NCI-H1694 treated with DMSO at 0.1 percent for 48 hours (cell line): Measurements from ENCODE around the gene NOCT.
A peak's percentile ranks its signal among the peaks of the same experiment; 100 is the strongest.
"Not testable (repeated sequence)": the region's sequence is repeated elsewhere in the genome, so short reads cannot be mapped to it uniquely, and the experiment has no call there.

Experiments
- DNase-seq: peaks from one replicate; lab custom pipeline; 2025; lab: John Stamatoyannopoulos, UW

The NOCT gene, protein sequence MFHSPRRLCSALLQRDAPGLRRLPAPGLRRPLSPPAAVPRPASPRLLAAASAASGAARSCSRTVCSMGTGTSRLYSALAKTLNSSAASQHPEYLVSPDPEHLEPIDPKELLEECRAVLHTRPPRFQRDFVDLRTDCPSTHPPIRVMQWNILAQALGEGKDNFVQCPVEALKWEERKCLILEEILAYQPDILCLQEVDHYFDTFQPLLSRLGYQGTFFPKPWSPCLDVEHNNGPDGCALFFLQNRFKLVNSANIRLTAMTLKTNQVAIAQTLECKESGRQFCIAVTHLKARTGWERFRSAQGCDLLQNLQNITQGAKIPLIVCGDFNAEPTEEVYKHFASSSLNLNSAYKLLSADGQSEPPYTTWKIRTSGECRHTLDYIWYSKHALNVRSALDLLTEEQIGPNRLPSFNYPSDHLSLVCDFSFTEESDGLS

GRCh38 chr4:139015269-139015947, at the start of gene NOCT:
NOCT (plus strand) TSS chr4:139015781; CDS start chr4:139015982, 201 bp downstream.
- peak; percentile 79 for DNase-seq

DNA sequence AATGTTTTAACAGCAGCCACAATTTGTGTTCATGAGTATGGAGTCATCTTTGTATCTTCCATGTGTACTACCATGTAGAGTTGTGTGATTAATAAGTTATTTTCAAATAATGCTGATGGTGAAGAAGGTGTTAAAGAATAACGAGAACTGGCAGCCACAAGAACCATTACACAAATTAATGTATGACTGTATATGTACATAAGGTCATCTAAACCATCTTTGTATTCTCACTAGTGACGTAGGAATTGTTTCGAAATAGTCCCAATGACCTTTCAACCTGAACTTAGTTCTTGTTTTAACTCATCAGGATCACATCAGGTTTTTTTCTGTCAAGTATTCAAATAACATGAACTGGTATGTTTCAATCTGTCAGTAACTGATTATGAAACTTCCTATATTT, 48.3 kb upstream of the NOCT start:
- DNase-seq = no peak

- DNase-seq = peak; percentile 3
These were observed 42.4 kb upstream of the NOCT start for GRCh38 chr4:138972956-138973801.

DNA sequence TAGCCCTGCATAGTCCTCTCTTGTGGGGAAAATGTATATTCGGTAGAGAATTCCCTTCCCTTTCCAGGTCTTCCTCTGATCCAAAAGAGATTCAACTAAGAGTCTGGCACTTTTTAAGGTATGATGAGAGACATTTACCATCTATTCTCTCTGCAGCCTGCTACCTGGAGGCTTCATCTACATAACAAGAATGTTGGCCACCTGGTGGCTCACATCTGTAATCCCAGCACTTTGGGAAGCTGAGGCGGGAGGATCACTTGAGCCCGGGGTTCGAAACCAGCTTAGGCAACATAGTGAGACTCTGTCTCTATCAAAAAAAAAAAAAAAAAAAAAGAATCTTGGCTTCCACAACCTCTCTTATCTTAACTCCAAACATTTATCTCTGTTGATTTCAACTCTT, 40.4 kb upstream of the NOCT start:
- no peak for DNase-seq

- no peak for DNase-seq
These were observed 39.1 kb upstream of the NOCT start for GRCh38 chr4:138976526-138976925.

GRCh38 chr4:138977524-138977923, 38.1 kb upstream of the NOCT start:
- DNase-seq = no peak

GRCh38 chr4:138978028-138978585, 37.5 kb upstream of the NOCT start:
- DNase-seq = no peak

- DNase-seq = no peak
These were observed 37.0 kb upstream of the NOCT start for GRCh38 chr4:138978600-138978999.

DNA sequence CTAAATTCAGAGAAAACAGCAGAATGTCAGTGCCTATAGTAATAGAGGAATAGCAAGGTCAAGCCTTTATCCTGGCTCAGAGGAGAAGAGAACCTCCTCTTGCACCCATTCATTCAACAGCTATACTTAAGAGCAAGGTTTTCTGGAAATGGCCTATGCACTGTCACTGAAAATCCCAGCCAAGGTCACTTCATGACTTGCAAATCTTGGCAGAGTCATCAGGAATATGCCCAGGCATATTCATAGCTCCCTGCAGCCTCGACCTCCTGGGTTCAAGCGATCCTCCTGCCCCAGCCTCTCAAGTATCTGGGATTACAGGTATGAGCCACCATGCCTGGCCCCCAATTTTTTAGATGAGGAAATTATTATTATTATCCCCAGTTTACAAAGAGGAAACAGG, 35.8 kb upstream of the NOCT start:
- no peak for DNase-seq

- DNase-seq = no peak
These were observed 33.6 kb upstream of the NOCT start for GRCh38 chr4:138981930-138982390.

- no peak for DNase-seq
These were observed 32.8 kb upstream of the NOCT start for GRCh38 chr4:138982754-138983153.

DNA sequence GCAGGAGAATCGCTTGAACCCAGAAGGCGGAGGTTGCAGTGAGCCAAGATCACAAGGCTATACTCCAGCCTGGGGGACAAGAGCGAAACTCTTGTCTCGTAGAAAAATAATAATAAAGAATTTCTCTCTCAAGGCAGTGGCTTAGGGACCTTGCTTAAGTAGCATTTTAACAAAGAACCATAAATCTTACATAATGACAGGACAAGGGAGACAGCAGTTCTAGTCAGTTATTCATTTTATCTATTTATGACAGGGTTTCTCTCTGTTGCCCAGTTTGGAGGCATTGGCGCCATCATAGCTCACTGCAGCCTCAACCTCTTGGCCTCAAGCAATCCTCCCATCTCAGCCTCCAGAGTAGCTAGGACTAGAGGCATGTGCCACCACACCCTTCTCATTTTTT, 31.9 kb upstream of the NOCT start:
- no peak for DNase-seq

DNA sequence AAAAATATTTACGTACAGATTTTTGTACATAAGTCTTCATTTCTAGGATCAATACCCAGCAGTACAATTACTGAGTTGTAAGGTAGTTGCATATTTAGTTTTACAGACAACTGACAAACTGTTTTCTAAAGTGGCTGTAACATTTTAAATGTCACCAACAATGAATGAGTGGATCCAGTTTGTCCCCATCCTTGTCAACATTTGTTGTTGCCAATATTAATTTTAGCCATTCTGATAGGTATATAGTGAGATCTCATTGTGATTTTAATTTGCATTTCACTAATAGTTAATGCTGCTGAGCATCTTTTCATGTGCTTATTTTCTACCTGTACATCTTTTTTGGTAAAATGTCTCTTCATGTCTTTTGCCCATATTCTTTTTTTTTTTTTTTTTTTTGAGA, 30.9 kb upstream of the NOCT start:
- no peak for DNase-seq

DNA sequence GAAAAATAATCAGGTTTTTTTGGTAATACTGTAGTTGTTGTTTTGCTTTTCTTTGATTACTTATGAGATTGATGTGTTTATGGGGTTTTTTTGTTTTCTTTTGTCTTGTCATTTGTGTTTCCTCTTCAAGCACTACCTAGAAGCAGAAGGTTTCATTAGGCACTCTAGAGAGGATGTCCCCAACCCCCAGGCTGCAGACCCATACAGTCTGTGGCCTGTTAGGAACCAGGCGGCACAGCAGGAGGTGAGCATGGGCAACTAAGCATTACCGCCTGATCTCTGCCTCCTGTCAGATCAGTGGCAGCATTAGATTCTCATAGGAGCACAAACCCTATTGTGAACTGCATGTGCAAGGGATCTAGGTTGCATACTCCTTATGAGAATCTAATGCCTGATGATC, 22.9 kb upstream of the NOCT start:
- DNase-seq = no peak

- DNase-seq = no peak
These were observed 19.5 kb upstream of the NOCT start for GRCh38 chr4:138996090-138996489.

DNA sequence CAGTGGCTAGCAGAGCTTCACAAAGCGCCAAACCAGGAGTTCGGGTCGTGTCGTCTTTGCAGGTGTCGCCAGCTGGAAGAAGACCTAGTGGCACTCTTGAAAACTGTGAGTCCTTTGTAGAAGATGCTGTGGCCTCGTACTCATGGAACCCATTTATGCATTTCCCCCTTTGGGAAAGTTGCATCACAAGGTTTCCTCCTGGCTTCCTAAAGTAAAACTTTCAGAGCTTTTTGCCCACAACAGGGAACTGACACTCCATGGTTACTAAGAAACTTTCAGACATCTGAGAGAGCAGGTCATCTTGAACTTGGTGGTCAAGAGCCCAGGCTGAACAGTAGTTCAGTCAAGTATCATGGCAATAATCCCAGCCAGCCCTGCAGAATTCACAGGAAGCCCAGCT, 15.9 kb upstream of the NOCT start:
- DNase-seq = no peak

- not testable (repeated sequence) for DNase-seq
These were observed 15.4 kb upstream of the NOCT start for GRCh38 chr4:139000134-139000533.

DNA sequence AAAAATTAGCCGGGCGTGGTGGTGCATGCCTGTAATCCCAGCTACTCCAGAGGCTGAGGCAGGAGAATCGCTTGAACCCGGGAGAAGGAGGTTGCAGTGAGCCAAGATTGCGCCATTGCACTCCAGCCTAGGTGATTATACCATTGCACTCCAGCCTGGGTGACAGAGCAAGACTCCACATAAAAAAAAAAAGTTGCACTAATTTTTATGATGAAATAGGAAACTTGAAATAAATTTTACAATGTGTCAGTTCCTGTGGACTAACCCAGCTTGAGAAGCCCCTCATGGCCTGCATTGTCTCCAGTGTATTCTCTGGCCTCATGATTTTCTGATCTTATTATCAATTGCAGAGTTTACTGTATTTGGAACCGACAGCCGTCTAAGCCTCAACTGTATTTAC, 14.2 kb upstream of the NOCT start:
- DNase-seq = not testable (repeated sequence)

DNA sequence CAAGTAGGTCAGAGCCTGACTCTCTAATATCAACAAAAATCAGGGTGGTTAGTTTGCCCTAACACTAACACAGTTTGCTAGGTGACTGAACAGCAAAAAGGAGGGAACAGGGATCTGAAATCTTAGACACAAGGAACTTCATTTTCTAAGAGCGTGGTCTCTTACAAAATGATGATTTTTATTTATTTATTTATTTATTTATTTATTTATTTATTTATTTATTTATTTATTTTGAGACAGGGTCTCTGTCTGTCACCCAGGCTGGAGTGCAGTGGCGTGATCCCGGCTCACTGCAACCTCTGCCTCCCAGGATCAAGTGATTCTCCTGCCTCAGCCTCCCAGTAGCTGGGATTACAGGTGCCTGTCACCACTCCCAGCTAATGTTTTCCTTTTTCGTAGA, 11.9 kb upstream of the NOCT start:
- not testable (repeated sequence) for DNase-seq

DNA sequence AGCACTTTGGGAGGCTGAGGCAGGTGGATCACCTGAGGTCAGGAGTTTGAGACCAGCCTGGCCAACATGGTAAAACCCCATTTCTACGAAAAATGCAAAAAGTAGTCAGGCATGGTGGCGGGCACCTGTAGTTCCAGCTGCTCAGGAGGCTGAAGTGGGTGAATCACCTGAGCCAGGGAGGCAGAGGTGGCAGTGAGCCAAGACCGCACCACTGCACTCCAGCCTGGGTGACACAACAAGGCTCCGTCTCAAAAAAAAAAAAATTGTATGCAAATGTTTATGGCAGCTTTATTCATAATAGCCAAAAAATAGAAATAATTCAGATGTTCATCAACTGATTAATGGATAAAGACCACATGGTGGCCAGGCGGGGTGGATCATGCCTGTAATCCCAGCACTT, 9.8 kb upstream of the NOCT start:
- no peak for DNase-seq

DNA sequence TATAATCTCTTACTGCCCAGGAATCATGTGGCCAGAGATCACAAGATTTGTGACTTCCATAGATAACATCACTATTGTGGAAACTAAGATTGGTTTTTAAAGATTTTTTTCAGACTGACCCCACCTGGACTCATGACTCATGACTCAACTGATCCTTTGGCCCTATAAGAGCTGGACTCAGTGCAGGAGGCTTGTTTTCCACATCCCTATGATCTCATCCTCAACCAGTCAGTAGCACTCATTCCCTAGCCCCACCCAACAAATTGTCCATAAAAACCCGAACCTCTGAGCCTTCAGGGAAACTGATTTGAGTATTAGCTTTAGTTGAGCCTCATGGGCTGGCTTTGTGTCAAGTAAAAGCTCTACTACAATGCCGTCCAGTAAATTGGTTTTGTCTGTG, 7.9 kb upstream of the NOCT start:
- DNase-seq = no peak

GRCh38 chr4:139008278-139008677, 7.3 kb upstream of the NOCT start:
- not testable (repeated sequence) for DNase-seq
